ENCODE measurements around the gene RERE.

RERE gene

GRCh38 chr1:8583031-8583430, 234.4 kb downstream of the RERE start:
- no peak for DNase-seq

GRCh38 chr1:8580566-8580965, 236.9 kb downstream of the RERE start:
- no peak for DNase-seq

- no peak for DNase-seq
These were observed 238.5 kb downstream of the RERE start for GRCh38 chr1:8578936-8579335.

GRCh38 chr1:8578132-8578877, 239.1 kb downstream of the RERE start:
- DNase-seq: no peak

GRCh38 chr1:8574985-8575384, 242.5 kb downstream of the RERE start:
- no peak for DNase-seq

GRCh38 chr1:8572106-8572505, 245.3 kb downstream of the RERE start:
- no peak for DNase-seq

- DNase-seq: no peak
These were observed 246.0 kb downstream of the RERE start for GRCh38 chr1:8571200-8571984.

GRCh38 chr1:8570465-8570864, 247.0 kb downstream of the RERE start:
- DNase-seq: no peak

GRCh38 chr1:8569242-8569641, 248.2 kb downstream of the RERE start:
- no peak for DNase-seq

GRCh38 chr1:8568837-8569236, 248.6 kb downstream of the RERE start:
- DNase-seq: no peak

- DNase-seq: no peak
These were observed 250.3 kb downstream of the RERE start for GRCh38 chr1:8567146-8567545.

GRCh38 chr1:8565802-8566201, 251.6 kb downstream of the RERE start:
- DNase-seq: no peak

- no peak for DNase-seq
These were observed 253.4 kb downstream of the RERE start for GRCh38 chr1:8563944-8564537.

- DNase-seq: no peak
These were observed 254.3 kb downstream of the RERE start for GRCh38 chr1:8562881-8563865.

- no peak for DNase-seq
These were observed 255.2 kb downstream of the RERE start for GRCh38 chr1:8562222-8562621.

- DNase-seq: peak in 7 of 58 donors; percentile 1 to 57 (median 23)
These were observed 256.6 kb downstream of the RERE start for GRCh38 chr1:8560611-8561544.

GRCh38 chr1:8560035-8560434, 257.4 kb downstream of the RERE start:
- no peak for DNase-seq

- no peak for DNase-seq
These were observed 261.9 kb downstream of the RERE start for GRCh38 chr1:8555582-8555981.

GRCh38 chr1:8554956-8555534, 262.4 kb downstream of the RERE start:
- peak in 1 of 58 donors; percentile 32 for DNase-seq

Measured in anterior cingulate cortex (tissue), 58 donors.